ENCODE data around the gene ATP1B3. TPM values are rescaled to one million over a fixed set of nuclear protein-coding genes. Genes with fewer than 3 reads are reported as not detected.

ATP1B3 gene
- polyA plus RNA-seq, 1 of the 3 experiments (the other 2 are of a cell fraction) = 86.3 TPM

GRCh38 chr3:141860766-141861513, 15.5 kb upstream of the ATP1B3 start:
- H2AFZ ChIP-seq (ENCODE audit: low read depth) = peak overlapping the region; percentile 64
- H3K4me1 ChIP-seq (ENCODE audit: control insufficient read depth in 1 of 2, insufficient read depth in 2 of 2, low read depth in 1 of 2, low read length in 1 of 2) = peaks cover 0 to 3% of the 10 kb centered on the region in 2 experiments; a peak in 2 of 4 replicates
- no peak for TF ChIP-seq PBX3 (IDR thresholded peaks at IDR 0.05)
- no peak for TF ChIP-seq RCOR1 (IDR thresholded peaks at IDR 0.05; ENCODE audit: low read length)
- no peak for TF ChIP-seq NRF1 (IDR thresholded peaks at IDR 0.05; ENCODE audit: low read depth, low read length)
- no peak for TF ChIP-seq SIN3A (IDR thresholded peaks at IDR 0.05; ENCODE audit: borderline replicate concordance, low read depth, low read length)
- no peak for TF ChIP-seq EZH2phosphoT487 (IDR thresholded peaks at IDR 0.05; ENCODE audit: borderline replicate concordance, low read depth)
- TF ChIP-seq CTCF (IDR thresholded peaks at IDR 0.05) = no peak
- TF ChIP-seq RFX5 (IDR thresholded peaks at IDR 0.05; ENCODE audit: low read length) = no peak
- no peak for TF ChIP-seq RXRA (IDR thresholded peaks at IDR 0.05; ENCODE audit: borderline replicate concordance, low read depth)
- no peak overlapping the region for H3K4me2 ChIP-seq
- no peaks in the 10 kb centered on the region for H3K27me3 ChIP-seq (ENCODE audit: insufficient read depth)
- no peak for DNase-seq
- no peaks in the 10 kb centered on the region for H3K79me2 ChIP-seq (ENCODE audit: insufficient read depth)
- no peaks in the 10 kb centered on the region for H4K20me1 ChIP-seq (ENCODE audit: insufficient read depth)
- ChIA-PET CTCF (interaction anchor here (0.8 to 1.7 kb wide), 6 partner anchors 8 to 122 kb away, joined by 3 to 7 read pairs (median 4); partner anchors contain the start of gene RNF7), POLR2A (no interaction called here)
- no peaks in the 10 kb centered on the region for H3K9me3 ChIP-seq
- H3F3A ChIP-seq (replicated peaks; ENCODE audit: insufficient read depth) = no peaks in the 10 kb centered on the region
- H3K9ac ChIP-seq = no peak overlapping the region
- no peak overlapping the region for H3K4me3 ChIP-seq (ENCODE audit: low read depth in 2 of 2, low read length in 1 of 2)
- H3K36me3 ChIP-seq (replicated peaks in 1 of 2; ENCODE audit: control insufficient read depth in 1 of 2, insufficient read depth in 2 of 2, low read length in 1 of 2) = no peaks in the 10 kb centered on the region
- H3K9me2 ChIP-seq = no peaks in the 10 kb centered on the region
- WGBS (ENCODE audit: low lambda C conversion rate) = 74% methylated on average over 8 of the region's 8 CpGs
- no peak overlapping the region for H3K27ac ChIP-seq (ENCODE audit: low read depth in 2 of 2, low read length in 1 of 2)

- H3K9ac ChIP-seq = no peak overlapping the region
- no peaks in the 10 kb centered on the region for H3K27me3 ChIP-seq (ENCODE audit: insufficient read depth)
- H3K4me2 ChIP-seq = no peak overlapping the region
- H3F3A ChIP-seq (replicated peaks; ENCODE audit: insufficient read depth) = no peaks in the 10 kb centered on the region
- no peaks in the 10 kb centered on the region for H3K79me2 ChIP-seq (ENCODE audit: insufficient read depth)
- ChIA-PET CTCF (interaction anchor here (1.7 kb wide), 1 partner anchor 10 kb away, joined by 7 read pairs; no protein-coding TSS in a partner anchor), POLR2A (no interaction called here)
- no peak for DNase-seq
- 61% methylated on average over 3 of the region's 3 CpGs for WGBS (ENCODE audit: low lambda C conversion rate)
- H3K9me2 ChIP-seq = no peaks in the 10 kb centered on the region
- H2AFZ ChIP-seq (ENCODE audit: low read depth) = no peak overlapping the region
- no peak overlapping the region for H3K27ac ChIP-seq (ENCODE audit: low read depth in 2 of 2, low read length in 1 of 2)
- no peak overlapping the region for H3K4me3 ChIP-seq (ENCODE audit: low read depth in 2 of 2, low read length in 1 of 2)
- H3K9me3 ChIP-seq = no peaks in the 10 kb centered on the region
- peaks cover 0 to 3% of the 10 kb centered on the region in 2 experiments; a peak in 2 of 4 replicates for H3K4me1 ChIP-seq (ENCODE audit: control insufficient read depth in 1 of 2, insufficient read depth in 2 of 2, low read depth in 1 of 2, low read length in 1 of 2)
- TF ChIP-seq JUND (IDR thresholded peaks at IDR 0.05) = no peak
- TF ChIP-seq USF2 (IDR thresholded peaks at IDR 0.05; ENCODE audit: borderline replicate concordance, low read depth, low read length) = no peak
- TF ChIP-seq ELF1 (IDR thresholded peaks at IDR 0.05) = no peak
- TF ChIP-seq TAF1 (IDR thresholded peaks at IDR 0.05; ENCODE audit: borderline replicate concordance, low read depth, low read length) = no peak
- no peak for TF ChIP-seq GATA2 (CRISPR knock-in tag; IDR thresholded peaks at IDR 0.05)
- no peaks in the 10 kb centered on the region for H4K20me1 ChIP-seq (ENCODE audit: insufficient read depth)
- no peaks in the 10 kb centered on the region for H3K36me3 ChIP-seq (replicated peaks in 1 of 2; ENCODE audit: control insufficient read depth in 1 of 2, insufficient read depth in 2 of 2, low read length in 1 of 2)
Measured at GRCh38 chr3:141862279-141862816, 14.1 kb upstream of the ATP1B3 start.

All from SK-N-SH (cell line).